Transverse colon (tissue), 4 donors: Measurements from ENCODE around the gene ZNF438.

ENCODE experiments used
- POLR2A ChIP-seq: fragments of 450-650 bp; IDR thresholded peaks from one replicate; pipeline ENCODE4 v1.6.1; 2016; ENCODE audit warnings: antibody characterized with exemption, mild to moderate bottlenecking, moderate library complexity
- POLR2AphosphoS5 ChIP-seq, 3 donors: sonication (generic); formaldehyde crosslinking; IDR thresholded peaks; one replicate each; pipeline ENCODE4 v1.6.1; 2016; ENCODE audit warnings: antibody characterized with exemption in 3 of 3
- TF ChIP-seq, protein P1 (sequence below), 5 experiments: fragments of 200-600 bp in 3 of 5; fragments of 450-650 bp in 2 of 5; sonication (generic) in 3 of 5; IDR thresholded peaks; 1 replicate in 2 of 5; 2 replicates in 3 of 5; pipeline ENCODE4 v1.5.1; 2016 to 2017; ENCODE audit warnings: antibody characterized with exemption in 5 of 5, inconsistent platforms in 3 of 5, mild to moderate bottlenecking in 2 of 5, moderate library complexity in 1 of 5

DNA sequence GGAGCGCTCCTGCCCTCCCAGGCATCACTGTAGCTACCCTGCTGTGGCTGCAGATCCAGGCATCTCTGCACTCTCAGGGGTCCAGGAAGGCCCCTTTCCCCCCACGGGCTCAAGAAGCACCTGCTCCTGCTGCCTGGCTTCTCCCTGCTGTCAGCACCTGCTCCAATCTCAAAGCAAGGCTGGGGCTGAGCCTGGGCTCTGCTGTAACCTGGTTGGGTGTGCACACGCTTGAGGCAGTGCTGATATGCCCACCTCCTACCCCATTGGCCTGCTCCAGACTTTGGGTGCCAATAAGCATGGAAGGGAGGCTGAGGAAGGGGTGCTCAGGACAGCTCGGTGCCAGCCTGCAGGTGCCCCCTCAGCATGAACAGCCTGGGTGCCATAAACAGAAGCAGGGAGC is 185.0 kb downstream of the ZNF438 start:
- TF ChIP-seq, protein P1, sequence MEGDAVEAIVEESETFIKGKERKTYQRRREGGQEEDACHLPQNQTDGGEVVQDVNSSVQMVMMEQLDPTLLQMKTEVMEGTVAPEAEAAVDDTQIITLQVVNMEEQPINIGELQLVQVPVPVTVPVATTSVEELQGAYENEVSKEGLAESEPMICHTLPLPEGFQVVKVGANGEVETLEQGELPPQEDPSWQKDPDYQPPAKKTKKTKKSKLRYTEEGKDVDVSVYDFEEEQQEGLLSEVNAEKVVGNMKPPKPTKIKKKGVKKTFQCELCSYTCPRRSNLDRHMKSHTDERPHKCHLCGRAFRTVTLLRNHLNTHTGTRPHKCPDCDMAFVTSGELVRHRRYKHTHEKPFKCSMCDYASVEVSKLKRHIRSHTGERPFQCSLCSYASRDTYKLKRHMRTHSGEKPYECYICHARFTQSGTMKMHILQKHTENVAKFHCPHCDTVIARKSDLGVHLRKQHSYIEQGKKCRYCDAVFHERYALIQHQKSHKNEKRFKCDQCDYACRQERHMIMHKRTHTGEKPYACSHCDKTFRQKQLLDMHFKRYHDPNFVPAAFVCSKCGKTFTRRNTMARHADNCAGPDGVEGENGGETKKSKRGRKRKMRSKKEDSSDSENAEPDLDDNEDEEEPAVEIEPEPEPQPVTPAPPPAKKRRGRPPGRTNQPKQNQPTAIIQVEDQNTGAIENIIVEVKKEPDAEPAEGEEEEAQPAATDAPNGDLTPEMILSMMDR (IDR thresholded peaks at IDR 0.05), result no peak
- no peak for TF ChIP-seq POLR2A
- no peak for TF ChIP-seq POLR2AphosphoS5 (IDR thresholded peaks at IDR 0.05)
